Stimulated activated CD8-positive, alpha-beta memory T cell treated with anti-CD3 and anti-CD28 coated beads, Interleukin-15, amount 100 ng/mL, for 24 hours (primary cell): ENCODE measurements around the gene SYNDIG1L.
"Not testable (repeated sequence)": the region's sequence is repeated elsewhere in the genome, so short reads cannot be mapped to it uniquely, and the experiment has no call there.

Experiments
- DNase-seq: peaks from one replicate; pipeline ENCODE4 v3.0.0-alpha.2; 2020; ENCODE audit warnings: low read depth

The SYNDIG1L gene

GRCh38 chr14:74426202-74426582, at the start of gene SYNDIG1L:
SYNDIG1L (minus strand) TSS chr14:74426210; CDS start chr14:74409744, 16,466 bp downstream.
- DNase-seq: no peak

GRCh38 chr14:74475678-74476077, 49.7 kb upstream of the SYNDIG1L start:
- no peak for DNase-seq

GRCh38 chr14:74474376-74474775, 48.4 kb upstream of the SYNDIG1L start:
- no peak for DNase-seq

GRCh38 chr14:74472601-74473000, 46.6 kb upstream of the SYNDIG1L start:
- DNase-seq: no peak

- DNase-seq: no peak
These were observed 43.8 kb upstream of the SYNDIG1L start for GRCh38 chr14:74469548-74470518.

- no peak for DNase-seq
These were observed 42.5 kb upstream of the SYNDIG1L start for GRCh38 chr14:74468513-74468912.

- DNase-seq: no peak
These were observed 39.3 kb upstream of the SYNDIG1L start for GRCh38 chr14:74465335-74465734.

- no peak for DNase-seq
These were observed 38.8 kb upstream of the SYNDIG1L start for GRCh38 chr14:74464785-74465184.

- no peak for DNase-seq
These were observed 37.7 kb upstream of the SYNDIG1L start for GRCh38 chr14:74463697-74464096.

- DNase-seq: no peak
These were observed 37.0 kb upstream of the SYNDIG1L start for GRCh38 chr14:74462993-74463392.

GRCh38 chr14:74459976-74460375, 34.0 kb upstream of the SYNDIG1L start:
- DNase-seq: no peak

- no peak for DNase-seq
These were observed 33.4 kb upstream of the SYNDIG1L start for GRCh38 chr14:74459289-74459946.

- DNase-seq: no peak
These were observed 31.5 kb upstream of the SYNDIG1L start for GRCh38 chr14:74457565-74457895.

- no peak for DNase-seq
These were observed 30.9 kb upstream of the SYNDIG1L start for GRCh38 chr14:74456684-74457564.

- DNase-seq: not testable (repeated sequence)
These were observed 28.4 kb upstream of the SYNDIG1L start for GRCh38 chr14:74454397-74454796.

- DNase-seq: no peak
These were observed 18.9 kb upstream of the SYNDIG1L start for GRCh38 chr14:74444866-74445265.

GRCh38 chr14:74442757-74443156, 16.7 kb upstream of the SYNDIG1L start:
- DNase-seq: no peak

- DNase-seq: no peak
These were observed 15.1 kb upstream of the SYNDIG1L start for GRCh38 chr14:74441113-74441512.

- DNase-seq: no peak
These were observed 12.4 kb upstream of the SYNDIG1L start for GRCh38 chr14:74438351-74438915.

GRCh38 chr14:74437496-74438053, 11.6 kb upstream of the SYNDIG1L start:
- no peak for DNase-seq

GRCh38 chr14:74434294-74434693, 8.3 kb upstream of the SYNDIG1L start:
- no peak for DNase-seq

- no peak for DNase-seq
These were observed 4.0 kb upstream of the SYNDIG1L start for GRCh38 chr14:74429991-74430390.
